Mesothelial cell of epicardium (in vitro differentiated cells): ENCODE data around the gene SLC7A5. TPM values are rescaled to one million over a fixed set of nuclear protein-coding genes. Genes with fewer than 3 reads are reported as not detected.
"Not testable (repeated sequence)": the region's sequence is repeated elsewhere in the genome, so short reads cannot be mapped to it uniquely, and the experiment has no call there.

Experiments
- DNase-seq, 2 experiments: peaks; one replicate each; pipeline ENCODE4 v3.0.0; 2021; ENCODE audit warnings: low spot score in 2 of 2; ENCODE audit not compliant: unreplicated experiment in 2 of 2
- H3K27ac Mint-ChIP-seq: 2 replicates; pipeline ENCODE4 v1.8.0; 2021; ENCODE audit warnings: mixed read lengths
- H3K27me3 Mint-ChIP-seq: 2 replicates; pipeline ENCODE4 v1.8.0; 2021; ENCODE audit warnings: low read depth, mixed read lengths
- H3K36me3 Mint-ChIP-seq: 2 replicates; pipeline ENCODE4 v1.8.0; 2021; ENCODE audit warnings: mixed read lengths
- H3K4me1 Mint-ChIP-seq: 2 replicates; pipeline ENCODE4 v1.8.0; 2021; ENCODE audit warnings: mixed read lengths
- H3K4me3 Mint-ChIP-seq: 2 replicates; pipeline ENCODE4 v1.8.0; 2021; ENCODE audit warnings: mild to moderate bottlenecking, moderate library complexity, mixed read lengths
- H3K9me3 Mint-ChIP-seq: 2 replicates; pipeline ENCODE4 v1.8.0; 2021; ENCODE audit warnings: mixed read lengths
- total RNA-seq: library from RNA; stranded (reverse); gene quantifications from 3 replicates; pipeline ENCODE4 v1.2.1, GENCODE V29; 2021
- TF ChIP-seq, protein P1 (sequence below): fragments of 200-600 bp; sonication (generic); IDR thresholded peaks from one replicate; pipeline ENCODE4 v1.5.0; 2021; ENCODE audit warnings: antibody characterized with exemption; ENCODE audit not compliant: unreplicated experiment

Gene SLC7A5
- total RNA-seq, 1 donor from 2014 or later, result 70.0 TPM

DNA sequence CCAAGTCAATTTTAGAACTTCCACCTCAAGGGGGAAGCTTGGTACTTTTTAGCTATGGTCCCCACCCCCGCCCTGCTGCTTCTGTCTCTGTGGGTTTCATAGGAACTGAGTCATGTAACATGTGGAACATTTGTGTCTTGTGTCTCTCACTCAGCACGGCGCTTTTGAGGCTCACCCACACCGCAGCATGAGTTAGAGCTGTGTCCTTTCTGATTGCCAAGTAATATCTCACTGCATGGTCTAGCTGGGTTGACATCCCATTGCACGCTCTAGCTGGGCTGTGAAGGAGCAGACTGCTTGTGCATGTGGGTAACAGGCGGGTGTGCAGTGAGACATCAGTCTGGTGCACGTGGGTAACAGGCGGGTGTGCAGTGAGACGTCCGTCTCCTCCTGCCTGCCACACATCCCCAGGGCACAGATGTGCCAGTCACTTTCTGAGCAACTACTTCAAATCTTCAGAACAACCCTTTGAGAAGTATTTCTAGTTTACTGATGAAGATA is 26.4 kb upstream of the SLC7A5 start:
- Mint-ChIP-seq H3K27ac (no peak overlapping the region), H3K36me3 (no peaks in the 10 kb centered on the region), H3K4me3 (no peak overlapping the region), H3K4me1 (no peaks in the 10 kb centered on the region), H3K27me3 (no peaks in the 10 kb centered on the region), H3K9me3 (no peaks in the 10 kb centered on the region)
- no peak for DNase-seq
- TF ChIP-seq, protein P1, sequence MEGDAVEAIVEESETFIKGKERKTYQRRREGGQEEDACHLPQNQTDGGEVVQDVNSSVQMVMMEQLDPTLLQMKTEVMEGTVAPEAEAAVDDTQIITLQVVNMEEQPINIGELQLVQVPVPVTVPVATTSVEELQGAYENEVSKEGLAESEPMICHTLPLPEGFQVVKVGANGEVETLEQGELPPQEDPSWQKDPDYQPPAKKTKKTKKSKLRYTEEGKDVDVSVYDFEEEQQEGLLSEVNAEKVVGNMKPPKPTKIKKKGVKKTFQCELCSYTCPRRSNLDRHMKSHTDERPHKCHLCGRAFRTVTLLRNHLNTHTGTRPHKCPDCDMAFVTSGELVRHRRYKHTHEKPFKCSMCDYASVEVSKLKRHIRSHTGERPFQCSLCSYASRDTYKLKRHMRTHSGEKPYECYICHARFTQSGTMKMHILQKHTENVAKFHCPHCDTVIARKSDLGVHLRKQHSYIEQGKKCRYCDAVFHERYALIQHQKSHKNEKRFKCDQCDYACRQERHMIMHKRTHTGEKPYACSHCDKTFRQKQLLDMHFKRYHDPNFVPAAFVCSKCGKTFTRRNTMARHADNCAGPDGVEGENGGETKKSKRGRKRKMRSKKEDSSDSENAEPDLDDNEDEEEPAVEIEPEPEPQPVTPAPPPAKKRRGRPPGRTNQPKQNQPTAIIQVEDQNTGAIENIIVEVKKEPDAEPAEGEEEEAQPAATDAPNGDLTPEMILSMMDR, result no peak

DNA sequence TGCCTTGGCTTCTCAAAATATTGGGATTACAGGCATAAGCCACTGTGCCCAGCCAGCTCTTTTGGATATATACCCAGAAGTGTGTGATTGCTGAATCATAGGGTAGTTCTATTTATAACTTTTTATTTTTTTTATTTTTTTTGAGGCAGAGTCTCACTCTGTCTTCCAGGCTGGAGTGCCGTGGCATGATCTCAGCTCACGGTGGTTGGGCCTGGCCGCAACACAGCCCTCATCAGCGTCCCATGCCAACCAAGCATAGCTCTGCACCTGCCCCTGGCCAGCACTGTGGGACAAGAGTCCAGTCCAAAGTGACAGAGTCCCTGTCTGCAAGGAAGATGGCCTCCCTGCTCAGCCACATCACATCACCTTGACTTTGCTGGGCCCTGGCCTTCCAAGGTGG is 24.7 kb upstream of the SLC7A5 start:
- H3K9me3 Mint-ChIP-seq, H3K4me3 Mint-ChIP-seq, H3K4me1 Mint-ChIP-seq, H3K36me3 Mint-ChIP-seq, DNase-seq, H3K27me3 Mint-ChIP-seq, H3K27ac Mint-ChIP-seq: not testable (repeated sequence)

DNA sequence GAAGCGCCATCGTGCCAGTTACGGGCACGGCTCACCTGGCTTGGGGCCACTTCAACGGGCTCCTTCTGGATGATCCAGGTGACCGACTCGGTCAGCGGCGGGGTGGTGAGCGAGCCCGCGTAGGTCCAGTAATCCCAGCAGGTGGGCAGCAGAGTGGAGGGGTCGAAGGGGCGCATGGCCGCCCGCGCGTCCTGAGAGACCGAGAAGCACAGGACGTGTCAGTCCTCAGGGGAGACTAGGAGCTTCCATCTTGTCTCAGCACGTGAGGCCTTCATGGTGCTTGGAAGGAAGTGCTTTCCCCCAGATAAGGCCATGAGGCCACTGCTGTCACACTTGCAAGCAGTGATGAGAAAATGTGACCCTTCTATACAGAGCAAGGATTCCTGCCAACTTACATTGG is 22.5 kb upstream of the SLC7A5 start:
- Mint-ChIP-seq H3K27me3 (no peaks in the 10 kb centered on the region), H3K27ac (no peak overlapping the region), H3K9me3 (peaks cover 5% of the 10 kb centered on the region), H3K4me1 (no peaks in the 10 kb centered on the region), H3K4me3 (no peak overlapping the region), H3K36me3 (no peaks in the 10 kb centered on the region)
- TF ChIP-seq, protein P1, result no peak
- no peak for DNase-seq

DNA sequence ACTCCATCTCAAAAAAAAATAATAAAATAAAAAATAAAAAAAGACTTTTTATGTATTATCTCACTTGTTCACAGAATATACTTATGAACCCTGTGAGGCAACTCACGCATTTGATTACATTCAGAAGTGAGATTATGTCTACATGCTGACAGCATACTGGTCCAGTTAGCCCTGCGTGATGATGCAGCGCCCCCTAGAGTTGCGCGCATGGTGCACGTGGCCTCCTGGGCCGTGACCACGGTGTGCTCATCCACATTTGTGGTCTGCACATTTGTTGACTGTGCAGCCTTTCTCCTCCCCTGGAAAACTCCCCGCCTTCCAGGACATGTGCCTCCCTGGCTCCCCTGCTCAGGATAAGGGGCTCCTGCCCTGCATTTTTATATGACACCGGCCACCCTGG is 20.5 kb upstream of the SLC7A5 start:
- not testable (repeated sequence) for DNase-seq, H3K9me3 Mint-ChIP-seq, H3K27ac Mint-ChIP-seq, H3K4me3 Mint-ChIP-seq, H3K36me3 Mint-ChIP-seq, H3K27me3 Mint-ChIP-seq, H3K4me1 Mint-ChIP-seq

DNA sequence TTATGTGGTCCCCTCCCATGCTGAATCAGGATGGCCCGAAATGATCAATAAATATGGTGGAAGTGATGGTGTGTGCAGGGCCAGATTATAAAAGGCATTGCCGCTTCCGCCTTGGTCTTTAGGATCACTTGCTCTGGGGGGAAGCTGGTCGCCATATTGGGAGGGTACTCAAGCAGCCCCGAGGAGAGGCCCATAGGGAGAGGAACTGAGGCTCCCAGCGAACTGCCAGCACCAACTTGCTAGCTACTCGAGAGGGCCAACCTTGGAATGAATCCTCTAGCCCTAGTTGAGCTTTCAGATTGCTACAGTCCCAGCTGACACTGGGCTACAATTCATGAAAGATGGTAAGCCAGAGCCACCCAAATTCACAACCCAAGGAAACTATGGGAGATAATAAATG is 19.0 kb upstream of the SLC7A5 start:
- H3K9me3 Mint-ChIP-seq, H3K4me3 Mint-ChIP-seq, H3K27me3 Mint-ChIP-seq, H3K27ac Mint-ChIP-seq, H3K4me1 Mint-ChIP-seq, DNase-seq, H3K36me3 Mint-ChIP-seq: not testable (repeated sequence)

DNA sequence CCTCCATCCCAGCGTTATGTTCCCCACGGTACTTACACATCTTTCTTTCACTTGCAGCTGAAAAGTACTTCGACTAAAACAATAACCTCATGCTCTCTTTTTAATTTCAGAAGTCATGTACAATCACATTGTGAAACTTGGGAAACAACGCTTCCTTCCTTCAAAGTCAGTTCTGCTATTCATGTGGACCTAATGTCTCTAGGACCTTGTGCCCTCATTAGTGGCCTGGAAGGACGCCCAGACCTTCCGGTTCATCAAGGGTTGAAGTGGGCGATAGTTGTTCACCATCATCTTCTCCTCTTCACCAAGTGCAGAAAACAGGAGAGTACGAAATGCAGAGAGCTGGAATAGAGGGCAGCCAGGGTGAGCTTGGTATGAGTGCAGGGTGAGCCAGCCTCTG is 18.6 kb upstream of the SLC7A5 start:
- H3K9me3 Mint-ChIP-seq, H3K27ac Mint-ChIP-seq, H3K4me3 Mint-ChIP-seq, DNase-seq, H3K36me3 Mint-ChIP-seq, H3K4me1 Mint-ChIP-seq, H3K27me3 Mint-ChIP-seq: not testable (repeated sequence)

DNA sequence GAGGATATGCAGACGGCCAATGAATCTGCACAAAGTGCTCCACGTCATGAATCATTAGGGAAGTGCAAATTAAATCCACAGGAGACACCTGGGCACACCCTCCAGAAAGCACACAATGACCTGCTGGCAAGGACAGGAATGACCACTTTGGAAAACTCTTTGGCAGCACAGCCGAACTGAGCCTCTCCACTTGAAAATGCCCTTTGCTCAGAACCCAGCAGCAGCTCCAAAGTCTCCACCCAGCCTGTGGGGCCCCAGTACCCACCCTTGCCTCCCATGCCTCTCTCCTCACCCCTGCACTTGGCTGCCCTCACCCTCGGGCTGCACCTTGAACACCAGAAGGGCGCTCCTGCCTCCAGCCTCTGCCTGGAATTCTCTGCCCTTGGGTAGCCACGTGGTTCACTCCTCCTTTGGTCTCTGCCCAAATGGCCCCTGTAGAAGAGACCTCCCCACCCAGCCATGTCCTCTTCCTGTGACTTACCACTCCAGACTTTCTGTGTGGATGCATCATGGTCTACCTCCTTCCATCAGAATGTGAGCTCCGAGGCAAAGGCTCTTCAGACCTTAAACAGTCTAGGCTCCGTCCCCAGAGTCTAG is 16.2 kb upstream of the SLC7A5 start:
- H3K36me3 Mint-ChIP-seq, H3K27ac Mint-ChIP-seq, DNase-seq, H3K9me3 Mint-ChIP-seq, H3K4me3 Mint-ChIP-seq, H3K27me3 Mint-ChIP-seq: not testable (repeated sequence)
- H3K4me1 Mint-ChIP-seq, result peaks cover 13% of the 10 kb centered on the region

DNA sequence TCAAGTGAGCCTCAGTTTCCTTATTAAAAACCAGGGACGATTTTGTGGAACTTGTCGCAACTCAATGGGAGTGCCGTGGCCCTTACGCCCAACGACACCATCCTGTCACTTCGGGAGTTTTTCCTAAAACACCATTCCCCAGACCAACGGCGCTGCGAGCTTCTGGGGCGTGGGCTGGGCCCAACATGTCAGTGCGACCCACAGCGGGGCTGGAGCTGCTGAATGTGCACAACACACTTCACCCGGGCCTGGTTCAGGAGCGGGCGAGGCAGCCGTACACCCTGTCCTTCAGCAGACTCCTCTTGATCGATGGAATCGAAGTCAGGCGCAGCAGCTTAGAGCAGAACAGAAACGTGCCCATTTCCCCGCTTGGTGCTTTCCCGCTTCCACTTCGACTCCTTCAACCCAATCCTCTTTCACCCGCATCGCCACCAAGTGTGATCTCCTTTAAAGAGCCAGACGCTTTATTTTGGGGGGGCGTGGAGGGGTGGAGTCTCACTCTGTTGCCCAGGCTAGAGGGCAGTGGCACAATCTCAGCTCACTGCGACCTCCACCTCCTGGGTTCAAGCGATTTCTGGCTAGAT is 13.2 kb upstream of the SLC7A5 start:
- Mint-ChIP-seq H3K4me3 (no peak overlapping the region), H3K27ac (no peak overlapping the region), H3K4me1 (peaks cover 24% of the 10 kb centered on the region), H3K36me3 (no peaks in the 10 kb centered on the region), H3K9me3 (no peaks in the 10 kb centered on the region), H3K27me3 (peaks cover 1% of the 10 kb centered on the region)
- DNase-seq, result no peak
- TF ChIP-seq, protein P1, result no peak
